Left forelimb (tissue), 1 donor: ENCODE measurements around the gene NCAM1.

Experiments used
- DNase-seq: peaks from one replicate; pipeline ENCODE4 v3.0.0-alpha.2; 2018; ENCODE audit warnings: low spot score

Gene NCAM1

GRCh38 chr11:113172382-113172951, 211.2 kb downstream of the NCAM1 start:
- no peak for DNase-seq

GRCh38 chr11:113173126-113173525, 211.9 kb downstream of the NCAM1 start:
- DNase-seq, result no peak

- DNase-seq, result no peak
These were observed 213.7 kb downstream of the NCAM1 start for GRCh38 chr11:113174882-113175281.

DNA sequence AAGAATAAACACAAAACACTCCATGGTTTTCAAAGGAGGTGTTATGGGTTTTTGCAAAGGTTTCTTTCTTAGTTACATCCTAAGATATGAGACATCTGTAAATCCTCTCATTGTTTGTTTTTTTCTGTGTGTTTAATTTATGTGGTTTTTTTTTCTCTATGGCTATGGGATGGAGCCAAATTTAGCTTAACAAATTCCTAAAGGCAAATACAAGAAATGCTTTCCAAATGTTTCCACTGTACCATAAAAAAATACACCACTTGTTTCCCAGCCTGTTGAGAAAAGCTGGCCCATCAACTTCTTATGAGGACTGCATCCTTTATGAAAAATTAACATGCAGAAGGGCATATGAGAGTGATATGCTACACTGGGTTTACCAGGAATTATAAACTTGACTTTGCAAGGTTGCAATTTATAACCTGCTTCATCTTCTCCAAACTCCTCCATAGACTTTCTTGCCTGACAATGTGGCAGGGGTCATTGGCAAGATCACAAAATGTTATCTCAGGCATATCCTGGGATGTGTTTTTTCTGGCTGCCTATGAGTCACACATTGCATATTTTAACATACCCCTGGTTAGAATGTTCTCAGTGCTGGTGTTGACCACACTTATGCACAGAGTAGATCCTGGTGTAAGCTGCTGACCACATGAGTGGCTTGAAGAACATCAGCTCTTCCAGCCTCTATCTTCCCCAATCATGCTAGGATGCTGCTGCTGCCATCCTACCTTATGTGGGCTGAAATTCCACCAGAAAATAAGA, 215.6 kb downstream of the NCAM1 start:
- no peak for DNase-seq

DNA sequence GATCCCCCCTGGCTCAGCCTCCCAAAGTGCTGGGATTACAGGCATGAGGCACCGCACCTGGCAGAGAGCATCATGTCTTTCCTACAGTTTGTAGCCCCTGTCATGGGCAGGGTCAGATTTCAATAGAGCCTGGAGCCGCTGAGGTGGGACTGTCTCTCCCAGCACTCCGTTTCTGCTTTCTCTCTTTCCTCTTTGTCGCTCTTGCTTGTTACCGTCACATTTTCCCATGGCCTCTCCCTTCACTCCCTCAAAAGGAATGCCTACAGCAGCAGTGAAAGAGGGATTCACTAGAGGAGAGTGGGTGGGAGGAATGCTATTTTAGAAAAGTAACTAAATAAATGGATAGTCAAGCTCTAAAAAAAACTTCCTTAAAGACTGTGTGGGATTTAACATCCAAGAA, 216.5 kb downstream of the NCAM1 start:
- no peak for DNase-seq

DNA sequence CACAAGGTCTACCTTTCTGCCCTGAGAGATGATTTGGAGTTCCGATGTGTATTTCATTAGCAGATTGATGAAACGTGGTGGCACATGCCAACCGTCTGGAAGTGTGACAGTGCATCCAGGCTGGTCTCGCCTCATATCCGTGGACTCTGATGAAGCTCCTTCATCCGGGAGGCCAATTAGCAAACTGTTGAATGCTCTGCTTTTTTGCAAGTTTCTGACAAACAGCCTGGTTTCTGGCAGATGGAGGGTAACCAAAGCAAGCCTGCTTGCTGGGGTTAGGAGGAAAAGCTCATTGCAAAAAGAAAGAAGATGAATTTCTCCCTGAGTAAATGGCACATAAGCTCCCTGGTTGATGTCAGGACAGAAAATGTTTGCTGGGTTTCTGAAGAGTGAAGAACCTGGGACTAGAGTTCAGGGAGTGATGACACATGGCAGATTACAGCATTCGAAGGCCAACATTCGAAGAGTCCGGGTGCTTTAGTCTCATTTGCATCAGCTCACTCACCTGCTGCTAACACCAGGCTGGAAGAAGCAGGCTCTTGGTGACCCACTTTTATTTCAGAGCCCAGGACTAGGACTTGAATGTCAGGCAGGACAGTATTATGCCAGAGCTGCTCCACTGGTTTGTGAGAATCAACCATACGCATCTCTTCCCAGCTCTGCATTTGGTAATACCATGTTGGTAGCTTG, 217.3 kb downstream of the NCAM1 start:
- no peak for DNase-seq

- DNase-seq, result no peak
These were observed 218.0 kb downstream of the NCAM1 start for GRCh38 chr11:113179181-113179704.

GRCh38 chr11:113181094-113181493, 219.9 kb downstream of the NCAM1 start:
- no peak for DNase-seq

- no peak for DNase-seq
These were observed 221.1 kb downstream of the NCAM1 start for GRCh38 chr11:113182288-113182687.

DNA sequence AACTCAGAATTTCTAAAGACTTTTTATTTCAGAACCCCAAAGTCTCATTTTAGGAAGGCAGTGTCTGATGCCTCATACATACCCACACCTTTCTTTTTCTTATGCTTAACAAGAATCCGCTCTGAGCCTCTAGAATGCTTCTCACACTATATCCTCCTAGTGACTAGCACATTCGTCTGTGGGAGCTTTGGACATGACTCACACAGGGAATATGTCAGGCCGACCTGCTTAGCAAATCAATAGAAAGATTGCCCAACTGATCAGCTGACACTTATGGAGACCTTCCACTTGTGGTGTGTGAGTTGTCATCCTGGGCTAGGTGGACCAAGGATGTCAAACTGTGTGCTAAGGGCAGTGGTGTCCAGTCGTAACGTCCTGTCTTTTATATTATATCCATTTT, 223.3 kb downstream of the NCAM1 start:
- DNase-seq, result no peak

- no peak for DNase-seq
These were observed 227.2 kb downstream of the NCAM1 start for GRCh38 chr11:113188371-113188834.

DNA sequence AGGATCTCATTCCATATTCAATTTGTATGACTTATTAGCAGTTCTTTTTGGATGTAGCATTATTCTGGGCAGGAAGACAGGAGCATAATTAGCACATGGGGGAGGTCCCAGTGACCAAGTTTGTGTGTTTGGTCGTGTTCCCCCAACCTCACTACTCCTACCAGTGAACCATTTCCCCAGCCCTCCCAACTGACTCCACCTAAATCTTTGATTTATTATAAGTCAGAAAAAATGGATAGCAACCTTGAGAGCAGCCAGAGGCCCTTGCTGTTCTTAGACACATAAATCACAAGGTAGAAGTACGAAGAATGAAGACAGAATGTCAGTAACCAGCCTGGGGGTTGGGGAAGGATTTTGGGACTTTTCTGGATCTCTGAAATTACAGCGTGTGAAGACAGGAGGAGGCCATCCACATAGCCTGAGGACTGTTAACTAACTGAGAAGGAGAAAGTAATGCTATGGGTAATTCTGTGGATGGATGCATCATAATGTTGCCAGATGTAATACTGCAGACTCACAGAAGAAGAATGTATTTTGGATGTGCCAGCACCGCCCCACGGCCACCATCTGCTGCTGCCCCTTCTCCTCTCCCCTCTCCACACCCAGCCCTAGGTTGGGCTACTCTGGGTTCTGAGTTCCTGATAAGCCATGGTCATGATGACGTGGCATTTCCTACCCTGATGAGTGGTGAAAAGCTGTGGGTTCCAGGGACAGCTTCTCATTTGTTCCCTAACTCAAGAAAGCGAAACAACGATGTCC, 228.9 kb downstream of the NCAM1 start:
- no peak for DNase-seq

DNA sequence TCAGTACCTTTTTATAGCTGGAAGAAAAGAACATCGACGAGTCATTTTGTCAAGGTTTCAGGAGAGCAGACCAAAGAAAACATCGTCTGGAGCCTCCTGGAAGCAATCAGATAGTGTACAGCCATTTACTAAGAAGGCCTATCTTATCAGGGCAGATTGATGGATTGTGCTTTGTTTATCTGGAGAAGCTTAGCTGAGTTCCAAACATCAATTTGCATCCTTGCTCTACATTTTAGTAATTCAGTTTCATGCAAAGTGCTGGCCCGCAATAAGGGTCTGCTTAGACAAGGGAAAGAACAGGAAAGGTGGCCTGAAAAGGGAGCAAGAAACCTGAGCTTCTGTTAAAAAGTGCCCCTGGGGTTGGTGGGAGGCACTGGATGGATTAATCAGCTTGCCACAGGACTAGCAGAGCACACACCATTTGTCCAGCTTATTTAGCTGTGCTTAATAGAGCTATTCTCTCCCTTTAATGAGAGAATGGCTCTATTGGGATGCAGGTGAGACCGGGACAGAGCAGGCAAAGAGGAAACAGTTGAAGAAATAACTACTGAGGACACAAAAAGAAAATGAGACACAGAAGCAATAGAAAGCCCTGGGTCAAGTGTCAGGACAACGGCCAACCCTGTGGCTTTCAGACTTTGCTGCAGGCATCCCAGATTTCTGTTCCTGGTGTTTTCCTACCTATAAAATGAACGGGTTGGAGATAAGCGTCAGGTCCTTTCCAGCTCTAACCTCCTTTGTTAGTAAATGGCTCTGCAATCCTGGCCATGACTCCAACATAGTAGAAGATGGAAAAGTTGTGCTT, 231.1 kb downstream of the NCAM1 start:
- DNase-seq, result no peak

- DNase-seq, result no peak
These were observed 231.8 kb downstream of the NCAM1 start for GRCh38 chr11:113193016-113193415.

GRCh38 chr11:113193946-113194345, 232.7 kb downstream of the NCAM1 start:
- peak; percentile 72 for DNase-seq

GRCh38 chr11:113195728-113196127, 234.5 kb downstream of the NCAM1 start:
- no peak for DNase-seq

DNA sequence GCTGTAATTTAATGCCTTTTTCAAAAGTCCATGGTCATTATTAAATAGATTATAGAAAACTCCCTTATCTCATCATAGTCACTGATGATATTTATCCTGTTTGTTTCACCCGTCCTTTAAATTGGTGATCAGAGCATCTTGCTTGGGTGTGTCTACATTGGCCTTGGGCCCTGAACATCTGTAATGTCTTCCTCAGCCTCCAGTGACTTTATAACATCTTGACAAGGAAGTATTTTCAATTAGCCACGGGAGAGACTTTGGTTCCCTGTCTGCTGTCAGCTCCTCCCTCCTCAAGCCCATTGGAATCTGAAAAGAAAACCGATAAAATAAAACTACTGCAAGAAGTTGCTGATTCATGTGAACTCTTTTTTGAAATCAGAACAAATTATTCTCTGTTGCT, 236.2 kb downstream of the NCAM1 start:
- no peak for DNase-seq

DNA sequence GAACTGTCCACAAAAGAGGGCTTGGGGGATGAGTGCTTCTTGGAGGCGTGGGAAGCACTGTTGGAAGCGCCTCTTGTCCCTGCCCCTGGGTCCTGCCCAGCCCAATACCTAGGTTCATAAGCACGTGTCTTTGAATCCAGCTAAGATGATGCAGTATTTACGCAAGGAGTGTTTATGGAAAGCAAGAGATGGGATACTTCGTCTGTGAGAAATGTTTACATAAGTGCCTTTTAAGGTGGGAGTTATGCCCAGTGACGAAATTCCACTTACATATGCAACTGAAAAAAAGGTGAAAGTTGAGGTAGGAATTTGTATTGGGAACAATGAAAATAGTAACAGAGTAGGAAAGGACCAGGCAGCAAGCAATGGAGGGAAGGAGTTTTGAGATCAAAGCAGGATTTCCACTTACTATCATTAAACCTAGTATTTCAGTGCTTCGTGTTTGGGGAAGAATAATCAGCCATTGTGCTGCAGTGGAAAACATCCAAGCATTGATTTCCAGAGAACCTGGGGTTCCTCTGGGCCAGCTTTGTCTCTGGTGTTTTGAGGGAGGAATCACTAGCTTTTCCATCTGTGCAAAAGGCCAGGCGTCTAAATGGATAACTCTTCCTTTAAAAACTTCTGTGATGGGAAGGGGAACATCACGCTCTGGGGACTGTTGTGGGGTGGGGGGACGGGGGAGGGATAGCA, 237.9 kb downstream of the NCAM1 start:
- no peak for DNase-seq

DNA sequence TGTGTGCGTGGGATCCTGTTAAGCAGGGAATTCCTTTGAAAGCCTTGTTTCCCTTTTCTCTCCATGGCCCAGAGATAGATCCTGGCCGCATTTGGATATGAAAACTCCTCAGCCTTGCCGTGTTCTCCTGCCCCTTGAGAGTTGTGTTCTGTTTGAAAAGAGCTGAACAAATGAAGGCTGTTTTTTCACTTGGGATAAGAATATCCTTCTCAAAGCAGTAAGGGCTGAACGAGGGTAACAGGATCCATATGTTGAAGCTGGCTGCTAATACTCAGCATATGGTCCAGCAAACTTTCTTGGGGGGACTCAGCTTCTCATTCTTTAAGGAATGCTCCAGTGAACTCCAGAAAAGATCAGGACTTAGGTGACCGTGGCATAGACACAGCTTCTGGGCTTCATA, 238.6 kb downstream of the NCAM1 start:
- no peak for DNase-seq

DNA sequence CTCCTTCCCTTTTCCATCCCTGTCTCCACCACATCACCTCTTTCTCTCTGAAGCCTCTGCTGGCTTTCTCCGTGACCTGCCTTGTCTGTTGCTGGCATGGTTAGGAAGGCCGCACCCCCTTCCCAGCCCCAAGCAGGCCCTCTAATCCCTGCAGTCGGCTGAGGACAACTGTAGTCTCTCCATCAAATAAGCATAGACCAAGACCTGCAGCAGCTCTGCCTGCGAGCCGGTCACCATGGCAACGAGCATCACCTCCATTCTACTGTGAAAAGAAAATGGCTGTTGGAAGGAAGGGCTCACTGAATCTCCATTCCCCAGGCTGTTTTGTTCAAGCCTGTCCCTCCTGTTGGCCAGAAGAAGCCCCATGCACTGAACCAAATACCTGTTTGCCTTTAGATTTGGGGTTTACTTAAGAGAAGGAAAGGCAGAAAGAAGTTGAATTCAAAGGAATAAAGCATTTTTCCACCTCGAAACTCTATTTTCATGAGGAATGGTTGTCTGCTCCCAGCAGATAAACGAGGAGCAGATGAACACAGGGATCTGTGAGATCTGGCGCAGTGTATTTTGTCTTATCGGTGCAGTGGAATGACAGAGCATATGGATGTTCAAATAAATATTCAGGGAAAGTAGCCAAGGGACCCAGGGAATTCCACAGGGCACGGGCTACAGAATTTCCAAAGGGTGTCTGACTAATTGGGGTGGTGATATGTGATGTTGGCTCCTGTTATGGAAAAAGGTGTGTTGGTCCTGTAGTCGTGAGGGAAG, 240.0 kb downstream of the NCAM1 start:
- no peak for DNase-seq
